Panc1 (cell line): ENCODE data around the gene GZF1. TPM values are rescaled to one million over a fixed set of nuclear protein-coding genes. Genes with fewer than 3 reads are reported as not detected.
A peak's percentile ranks its signal among the peaks of the same experiment; 100 is the strongest.

ENCODE experiments used
- ATAC-seq: fragments of 200-7000 bp; cut with Tn5 transposase; 2 replicates; pipeline ENCODE4 v1.9.1; 2020; ENCODE audit warnings: mild to moderate bottlenecking, moderate library complexity
- BruUV-seq: library from RNA; stranded (reverse); fragments of 400-500 nt; replicated peaks from 2 replicates; lab custom pipeline; 2021; lab: Mats Ljungman, UMichigan
- CTCF ChIA-PET: fragments of 300-600 bp; sonication (Branson Sonifier 250); formaldehyde crosslinking; loops from one replicate; lab custom pipeline; 2022; ENCODE audit warnings: antibody characterized with exemption; lab: Charles Lee
- POLR2A ChIA-PET: fragments of 300-600 bp; sonication (Branson Sonifier 250); formaldehyde crosslinking; loops from one replicate; lab custom pipeline; 2022; ENCODE audit warnings: antibody characterized with exemption; lab: Charles Lee
- DNase-seq: peaks from one replicate; pipeline ENCODE4 v3.0.0-alpha.2; 2010; ENCODE audit warnings: low read depth, low spot score
- H3K27ac ChIP-seq: 2 replicates; pipeline ENCODE4 v1.5.1; 2011; ENCODE audit warnings: mild to moderate bottlenecking, low read length, inconsistent platforms
- H3K27me3 ChIP-seq: fragments of 200-500 bp; sonication (Bioruptor generic); 2 replicates; pipeline ENCODE4 v1.6.0; 2014; ENCODE audit warnings: low read length, inconsistent platforms; ENCODE audit not compliant: control insufficient read depth, insufficient read depth
- H3K36me3 ChIP-seq: fragments of 200-500 bp; sonication (Bioruptor generic); 2 replicates; pipeline ENCODE4 v1.5.1; 2014; ENCODE audit warnings: inconsistent platforms, mild to moderate bottlenecking, low read length, moderate library complexity; ENCODE audit not compliant: control insufficient read depth, insufficient read depth
- H3K4me1 ChIP-seq: 2 replicates; pipeline ENCODE4 v1.5.1; 2011; ENCODE audit warnings: inconsistent platforms, mild to moderate bottlenecking, low read length, moderate library complexity; ENCODE audit not compliant: control insufficient read depth, insufficient read depth
- H3K4me3 ChIP-seq, 2 experiments: 2 replicates each; pipeline ENCODE4 v1.5.1; 2011 to 2012; ENCODE audit warnings: low read depth in 2 of 2, low read length in 2 of 2, mild to moderate bottlenecking in 2 of 2, inconsistent platforms in 1 of 2, moderate library complexity in 1 of 2
- H3K9me3 ChIP-seq: fragments of 200-500 bp; sonication (Bioruptor generic); 2 replicates; pipeline ENCODE4 v1.5.1; 2014; ENCODE audit warnings: low read depth, mild to moderate bottlenecking, inconsistent platforms, low read length, moderate library complexity; ENCODE audit not compliant: control insufficient read depth, insufficient read depth
- CTCF ChIP-seq: fragments of 450-650 bp; IDR thresholded peaks from 2 replicates; pipeline ENCODE4 v1.5.1; 2017; ENCODE audit warnings: mild to moderate bottlenecking
- POLR2AphosphoS5 ChIP-seq: IDR thresholded peaks from 2 replicates; pipeline ENCODE4 v1.6.1; 2012; ENCODE audit warnings: mild to moderate bottlenecking, low read depth, low read length, moderate library complexity
- REST ChIP-seq, 2 experiments: IDR thresholded peaks; 2 replicates each; pipeline ENCODE4 v1.6.1; 2011 to 2012; ENCODE audit warnings: low read depth in 2 of 2, control low read depth in 1 of 2, low read length in 1 of 2, mild to moderate bottlenecking in 1 of 2, moderate library complexity in 1 of 2; ENCODE audit not compliant: insufficient read depth in 1 of 2
- SIN3A ChIP-seq: IDR thresholded peaks from 2 replicates; pipeline ENCODE4 v1.6.1; 2012; ENCODE audit warnings: low read depth, mild to moderate bottlenecking, low read length, moderate library complexity, borderline replicate concordance; ENCODE audit not compliant: insufficient read depth
- TCF7L2 ChIP-seq: IDR thresholded peaks from 2 replicates; pipeline ENCODE4 v1.6.1; 2011; ENCODE audit warnings: mild to moderate bottlenecking, low read depth, low read length, inconsistent platforms
- in situ Hi-C: cut with HindIII; loops from 2 replicates; pipeline ENCODE4 v1.10.0; 2016; ENCODE audit warnings: low sequenced_read_pairs, low pct_unique_long_range_greater_than_20kb
- intact Hi-C: fragments of 100-400 bp; cut with micrococcal nuclease; formaldehyde crosslinking; loops from one replicate; pipeline ENCODE4 v1.10.0; 2022; ENCODE audit not compliant: unreplicated experiment
- total RNA-seq: library from RNA; stranded (reverse); gene quantifications from one replicate; pipeline ENCODE4 v1.2.1, GENCODE V29; 2021; ENCODE audit not compliant: unreplicated experiment

GZF1 gene
- total RNA-seq, 1 experiment from 2014 or later = 18.0 TPM

DNA sequence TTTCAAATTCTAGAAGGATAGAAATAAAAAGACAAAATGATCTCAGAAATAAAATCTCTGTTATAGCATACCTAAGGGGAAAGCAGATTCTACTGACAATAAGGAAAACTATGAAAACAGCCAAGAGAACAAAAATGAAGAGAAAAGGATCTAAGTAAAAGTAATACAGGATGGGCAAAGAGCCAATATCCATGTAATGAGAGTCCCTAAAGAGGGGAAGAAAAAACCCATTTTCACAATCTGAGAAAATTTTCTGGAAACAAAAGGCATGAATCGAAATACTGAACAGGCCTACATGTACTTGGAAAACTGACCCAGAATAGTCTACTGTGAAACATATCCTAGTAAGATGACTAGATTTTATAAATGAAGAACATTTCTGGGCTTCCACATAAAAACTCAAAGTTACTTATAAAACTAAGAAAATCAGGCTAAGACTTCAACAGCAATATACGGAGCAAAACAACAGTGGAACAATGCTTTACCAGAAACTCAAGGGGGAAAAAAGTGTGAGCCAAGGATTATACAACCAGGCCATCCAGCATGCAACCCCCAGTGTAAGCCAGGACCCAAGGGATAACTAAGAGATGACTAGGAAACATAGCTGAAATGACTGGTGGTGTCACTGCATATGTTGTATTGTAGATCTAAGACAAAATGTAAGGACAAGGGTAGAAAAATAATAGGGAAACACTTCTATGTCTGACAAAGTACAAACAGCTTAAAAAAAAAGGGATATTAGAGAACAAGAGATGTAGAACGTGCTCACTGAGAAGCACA is 49.1 kb downstream of the GZF1 start:
- no peaks in the 10 kb centered on the region for H3K36me3 ChIP-seq
- DNase-seq (no peak), ATAC-seq (no peak)
- no peak for TF ChIP-seq TCF7L2
- TF ChIP-seq POLR2AphosphoS5 = no peak
- no peak for TF ChIP-seq SIN3A
- TF ChIP-seq CTCF = no peak
- TF ChIP-seq REST (IDR thresholded peaks at IDR 0.05; ENCODE audit: insufficient read depth in 1 of 2, low read depth in 2 of 2, low read length in 1 of 2) = no peak
- CTCF ChIA-PET = no interaction called here
- no TSS peak for BruUV-seq
- peak overlapping the region; percentile 44; the same call in 1 of the 2 replicates for H3K27ac ChIP-seq
- H3K4me3 ChIP-seq = no peak overlapping the region
- H3K27me3 ChIP-seq = no peaks in the 10 kb centered on the region
- H3K9me3 ChIP-seq = no peaks in the 10 kb centered on the region
- intact Hi-C loops = no loop called here
- POLR2A ChIA-PET = no interaction called here
- in situ Hi-C loops = no loop called here
- peaks cover 2% of the 10 kb centered on the region for H3K4me1 ChIP-seq

DNA sequence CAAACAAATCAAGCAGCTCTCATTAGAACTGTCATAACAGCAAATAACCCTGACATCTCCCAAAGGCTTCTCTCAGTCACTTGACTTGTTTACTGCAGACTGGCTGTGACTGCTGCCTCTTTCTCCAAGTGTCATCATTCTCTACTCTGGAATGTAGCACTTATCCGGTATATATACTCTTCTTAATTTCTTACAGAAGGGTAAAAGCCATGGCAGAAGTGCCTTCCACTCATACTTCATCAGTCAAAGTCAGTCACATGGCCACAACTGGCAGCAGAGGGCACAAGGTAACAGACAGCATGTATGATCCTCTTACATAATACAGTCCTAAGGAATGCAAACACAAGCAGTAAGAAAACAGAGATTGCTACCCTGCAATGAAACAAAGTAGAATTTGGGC is 50.0 kb downstream of the GZF1 start:
- H3K4me3 ChIP-seq = no peak overlapping the region
- no TSS peak for BruUV-seq
- TF ChIP-seq SIN3A (no peak), POLR2AphosphoS5 (no peak), CTCF (no peak), TCF7L2 (no peak)
- H3K9me3 ChIP-seq = no peaks in the 10 kb centered on the region
- CTCF ChIA-PET = no interaction called here
- no peak for ATAC-seq
- intact Hi-C loops (no loop called here), in situ Hi-C loops (no loop called here)
- no peaks in the 10 kb centered on the region for H3K36me3 ChIP-seq
- no peak overlapping the region; the same call in 1 of the 2 replicates for H3K27ac ChIP-seq
- H3K4me1 ChIP-seq = peaks cover 4% of the 10 kb centered on the region
- POLR2A ChIA-PET = no interaction called here
- DNase-seq = no peak
- H3K27me3 ChIP-seq = no peaks in the 10 kb centered on the region
